NCI-H187 treated with DMSO at 0.1 percent for 48 hours (cell line): ENCODE data around the gene GNB1L.
"Not testable (repeated sequence)": the region's sequence is repeated elsewhere in the genome, so short reads cannot be mapped to it uniquely, and the experiment has no call there.

Experiments used
- DNase-seq: peaks from one replicate; lab custom pipeline; 2025; lab: John Stamatoyannopoulos, UW

The GNB1L gene

GRCh38 chr22:19888131-19888746 is 33.6 kb upstream of the GNB1L start:
- no peak for DNase-seq

DNA sequence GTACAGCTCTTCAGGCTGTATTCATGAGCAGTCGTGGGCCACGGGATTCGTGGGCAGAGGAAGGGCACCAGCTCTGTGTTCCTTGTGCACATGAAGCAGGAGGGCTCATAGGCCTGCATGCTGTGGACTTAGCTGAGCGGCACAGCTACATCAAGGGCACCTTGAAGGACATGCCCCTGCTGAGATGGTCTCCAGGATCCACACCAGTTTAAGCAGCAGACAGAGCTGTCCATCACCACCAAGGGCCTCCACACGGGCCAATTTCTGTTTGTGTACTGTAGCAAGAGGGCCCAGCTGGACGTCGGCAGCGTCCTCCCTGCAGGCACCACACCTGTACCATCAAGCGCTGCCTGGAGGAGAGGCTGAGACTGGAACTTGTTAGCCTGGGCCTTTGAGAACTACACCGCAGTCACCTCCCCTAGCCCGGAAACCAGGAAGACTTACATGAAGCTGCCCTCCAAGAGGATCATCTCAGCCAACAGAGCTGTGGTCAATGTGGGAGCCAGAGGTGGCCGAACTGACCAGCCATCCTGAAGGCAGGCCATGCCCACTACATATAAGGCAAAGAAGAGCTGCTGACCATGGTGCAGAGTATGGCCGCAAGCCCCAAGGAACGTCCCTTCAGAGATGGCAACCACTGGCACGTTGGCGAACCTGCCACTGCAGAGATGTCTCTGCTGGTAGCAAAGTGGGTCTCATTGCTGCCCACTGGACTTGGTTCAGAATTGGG is 32.7 kb upstream of the GNB1L start:
- DNase-seq, result no peak

DNA sequence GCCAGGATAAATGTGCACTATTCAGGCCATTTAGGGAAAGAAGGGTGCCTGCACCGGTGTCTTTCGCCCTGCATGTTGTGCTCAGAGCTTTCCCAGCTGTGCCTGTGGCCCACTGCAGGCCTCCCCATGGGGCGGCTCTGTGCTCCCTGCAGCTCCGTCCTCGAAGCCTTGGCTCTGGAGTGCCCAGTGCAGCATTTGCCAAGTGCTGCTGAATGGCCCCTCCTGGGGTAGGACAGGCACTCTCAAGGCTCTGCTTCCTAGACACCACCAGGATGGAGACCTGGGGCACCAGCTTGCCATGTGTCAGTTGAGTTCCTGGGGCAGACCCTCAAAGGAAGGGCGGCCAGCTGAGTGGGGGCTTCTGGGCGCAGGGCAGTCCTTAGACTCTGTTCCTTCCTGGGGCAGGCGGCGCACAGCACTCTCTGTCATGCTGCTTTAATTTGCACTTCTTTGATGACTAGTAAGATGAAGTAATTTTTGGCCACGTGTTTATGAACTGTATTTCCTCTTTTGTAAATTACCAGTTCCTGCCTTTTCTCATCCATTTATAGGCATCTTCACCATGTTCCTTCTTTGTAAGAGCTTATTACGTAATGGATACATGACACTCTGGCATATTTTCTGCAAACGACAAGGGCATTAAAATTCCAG is 32.1 kb upstream of the GNB1L start:
- DNase-seq, result no peak

GRCh38 chr22:19885841-19886592 is 31.3 kb upstream of the GNB1L start:
- DNase-seq, result no peak

GRCh38 chr22:19884954-19885751 is 30.5 kb upstream of the GNB1L start:
- DNase-seq, result no peak

DNA sequence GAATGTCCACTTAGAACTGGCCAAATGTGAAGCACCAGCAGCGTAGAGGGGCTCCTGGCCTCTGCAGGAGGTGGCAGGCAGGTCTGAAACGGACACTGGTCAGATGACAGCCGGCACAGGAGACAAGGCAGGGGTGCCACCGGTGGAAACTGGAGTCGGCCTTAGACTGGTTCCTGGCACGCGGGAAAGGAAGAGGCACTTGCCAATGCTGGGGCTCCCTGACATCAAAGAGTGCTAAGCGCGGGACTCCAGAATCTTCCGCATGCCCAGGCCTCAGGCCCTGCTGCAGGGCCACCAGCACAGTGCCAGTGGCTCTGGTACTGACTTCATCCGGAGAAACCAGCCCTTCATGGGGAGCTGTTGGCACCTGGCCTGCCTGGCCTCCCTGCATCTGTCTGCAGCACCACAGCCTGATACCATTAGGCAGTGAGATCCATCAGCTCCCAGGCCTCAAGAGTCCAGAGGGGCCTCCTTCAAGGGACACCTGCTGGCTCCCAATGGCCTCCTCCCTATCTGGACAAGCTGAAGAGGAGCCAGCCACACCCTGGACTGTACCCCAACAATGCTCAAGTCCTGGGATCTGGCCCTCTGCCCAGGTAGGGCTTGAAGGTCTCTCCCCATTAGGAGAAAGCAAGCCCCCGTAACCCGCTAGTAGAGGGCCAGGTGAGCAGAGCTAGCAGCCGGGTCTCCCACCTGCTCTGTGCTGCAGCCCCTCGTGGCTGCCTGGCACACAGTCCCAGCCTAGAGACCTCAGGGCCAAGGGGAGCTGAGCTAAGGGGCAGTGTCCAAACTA is 29.7 kb upstream of the GNB1L start:
- DNase-seq, result no peak

- DNase-seq, result not testable (repeated sequence)
Measured at GRCh38 chr22:19883446-19883845, 28.8 kb upstream of the GNB1L start.

DNA sequence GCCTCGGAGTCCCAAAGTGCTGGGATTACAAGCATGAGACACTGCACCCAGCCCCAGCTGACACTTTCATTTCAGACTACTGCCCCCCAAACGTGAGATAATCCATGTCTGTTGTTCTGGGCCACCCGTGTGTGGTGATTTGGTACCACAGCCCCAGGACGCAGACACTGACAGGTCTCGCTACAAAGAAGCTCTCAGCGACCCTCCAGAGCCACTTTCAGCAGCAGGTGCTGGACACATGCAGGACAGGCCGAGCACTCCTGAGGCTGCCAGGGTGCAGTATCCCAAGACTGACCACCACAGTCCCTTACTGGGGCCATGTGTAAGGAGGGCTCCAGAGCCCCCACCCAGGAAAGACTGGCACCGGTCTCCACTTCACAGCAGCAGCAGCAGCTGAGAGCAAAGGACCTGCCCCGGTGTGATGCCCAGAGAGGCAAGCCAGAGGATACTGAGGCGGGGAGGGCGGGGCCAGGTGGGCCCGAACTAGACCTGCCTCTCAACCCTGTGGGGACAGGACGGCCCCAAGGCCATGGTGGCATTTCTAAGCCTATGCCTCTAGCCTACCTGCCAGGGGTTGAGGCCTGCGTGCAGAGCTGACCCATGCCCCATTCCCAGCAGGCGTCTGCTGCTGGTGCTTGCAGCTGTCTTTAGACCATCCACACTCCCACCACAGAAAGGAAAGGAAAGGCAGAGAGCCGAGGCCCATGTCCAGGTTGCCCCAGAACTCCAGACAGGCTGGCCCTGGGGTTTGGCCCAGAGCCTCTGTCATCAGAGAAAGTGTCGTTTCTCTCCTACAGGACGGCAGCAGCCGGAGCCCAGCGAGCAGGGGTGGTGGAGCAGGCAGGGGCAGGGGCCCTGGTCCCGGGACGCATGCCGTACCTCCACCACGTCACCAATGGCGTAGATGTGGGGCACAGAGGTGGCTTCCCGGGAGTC is 28.0 kb upstream of the GNB1L start:
- no peak for DNase-seq

DNA sequence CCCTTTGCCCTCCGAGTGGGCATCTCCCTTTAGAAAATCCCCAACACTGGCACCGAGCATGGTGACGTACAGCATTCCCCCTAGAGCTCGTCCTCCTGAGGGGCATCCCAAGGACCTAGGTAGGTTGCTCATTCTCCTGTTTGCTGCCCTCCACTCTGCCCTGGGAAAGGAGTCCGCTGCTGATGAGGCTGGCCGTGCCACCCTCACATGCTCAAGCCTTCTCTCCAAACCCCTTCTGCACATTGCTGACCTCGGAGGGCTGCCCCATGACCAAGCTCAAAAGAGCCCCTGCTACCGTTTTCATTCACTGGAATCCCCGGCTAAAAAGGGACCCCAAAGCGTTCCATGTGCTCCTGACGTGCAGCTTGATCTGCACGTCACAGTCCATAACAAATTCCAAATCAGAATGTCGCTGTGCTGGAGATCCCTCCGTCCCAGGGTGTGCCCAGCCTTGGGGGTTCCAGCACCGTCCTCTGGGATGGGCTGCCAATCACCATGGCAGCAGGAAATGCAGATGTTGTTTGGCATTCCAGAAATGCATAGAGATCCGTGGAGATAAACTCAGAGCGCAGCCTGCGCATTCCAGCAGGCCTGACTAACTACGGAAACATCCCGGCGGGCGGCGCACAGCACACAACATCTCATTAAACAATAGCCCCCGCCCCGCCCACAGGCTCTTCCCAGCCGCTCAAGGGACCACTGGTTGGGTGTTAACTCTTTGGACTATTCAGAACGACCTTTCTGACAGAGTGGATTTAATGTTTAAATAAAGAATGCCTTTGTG is 26.3 kb upstream of the GNB1L start:
- no peak for DNase-seq

DNA sequence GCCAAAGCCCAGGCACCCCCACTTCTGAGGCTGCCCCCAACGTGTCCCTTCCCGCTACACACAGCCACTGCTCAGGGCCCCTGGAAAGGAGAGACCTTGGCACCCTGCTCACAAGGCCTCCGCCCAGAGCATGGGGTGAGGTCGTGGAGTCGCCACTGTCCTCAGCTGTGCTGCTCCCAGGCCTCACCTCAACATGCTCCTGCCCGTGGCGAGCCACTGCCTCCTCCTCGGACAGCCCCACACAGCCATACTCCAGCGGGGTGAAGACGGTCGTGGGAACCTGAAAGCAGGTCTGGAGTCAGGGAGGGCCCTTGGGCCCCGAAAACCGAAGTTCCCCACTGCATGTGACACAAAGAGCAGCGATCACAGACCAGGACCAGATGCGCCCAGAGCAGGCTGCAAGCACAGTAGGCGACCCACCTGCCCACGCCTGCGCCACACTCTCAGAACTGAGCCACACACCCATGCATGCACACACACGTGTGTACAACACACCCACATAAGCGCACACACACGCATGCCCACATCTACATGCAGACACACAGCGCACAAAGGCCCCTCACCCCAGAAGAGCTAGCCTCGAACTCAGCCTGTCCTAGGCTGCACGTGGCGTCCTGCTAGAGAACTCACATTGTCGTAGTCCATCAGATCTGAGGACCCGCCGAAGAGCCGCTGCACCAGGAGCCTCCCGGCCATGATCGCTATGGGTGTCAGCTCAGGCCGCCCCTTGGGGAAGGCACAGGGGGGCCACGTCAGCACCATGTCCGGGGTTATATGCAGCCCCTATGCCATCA is 25.5 kb upstream of the GNB1L start:
- DNase-seq, result no peak

- DNase-seq, result no peak
Measured at GRCh38 chr22:19879643-19879991, 24.9 kb upstream of the GNB1L start.

GRCh38 chr22:19879246-19879570 is 24.5 kb upstream of the GNB1L start:
- no peak for DNase-seq

GRCh38 chr22:19878461-19879245 is 24.0 kb upstream of the GNB1L start:
- no peak for DNase-seq

- DNase-seq, result no peak
Measured at GRCh38 chr22:19877626-19878339, 23.1 kb upstream of the GNB1L start.

DNA sequence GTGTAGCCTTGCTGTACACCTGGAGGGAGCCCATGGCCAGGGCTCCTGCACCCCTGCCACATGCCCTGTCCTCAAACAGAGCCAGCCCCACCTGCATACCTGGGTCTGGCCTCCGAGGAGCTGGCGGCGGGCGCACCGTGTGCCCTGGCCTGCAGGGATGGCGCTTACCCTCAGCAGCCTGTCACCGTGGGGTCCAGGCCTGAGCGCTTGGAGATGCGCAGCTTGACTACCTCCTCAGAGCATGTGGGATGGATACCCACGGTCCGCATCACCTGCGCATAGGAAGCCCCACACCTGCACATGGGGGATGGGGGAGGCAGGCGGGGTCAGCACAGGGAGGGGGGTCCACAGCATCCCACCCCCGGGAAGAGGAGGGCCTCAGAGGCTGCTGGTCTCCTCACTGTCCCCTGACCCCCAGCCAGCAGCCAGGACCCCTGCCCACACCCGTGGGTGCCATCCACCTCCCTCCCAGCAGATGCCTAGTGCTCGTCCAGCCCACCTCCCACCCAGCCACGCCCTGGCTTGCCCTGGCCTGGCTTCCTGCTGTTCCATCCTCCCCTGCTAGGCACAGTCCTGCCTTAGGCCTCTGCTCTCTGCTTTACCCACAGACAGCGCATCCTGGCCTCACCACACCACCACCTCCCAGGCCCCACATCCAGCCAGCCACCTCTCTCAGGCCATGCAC is 22.4 kb upstream of the GNB1L start:
- no peak for DNase-seq

DNA sequence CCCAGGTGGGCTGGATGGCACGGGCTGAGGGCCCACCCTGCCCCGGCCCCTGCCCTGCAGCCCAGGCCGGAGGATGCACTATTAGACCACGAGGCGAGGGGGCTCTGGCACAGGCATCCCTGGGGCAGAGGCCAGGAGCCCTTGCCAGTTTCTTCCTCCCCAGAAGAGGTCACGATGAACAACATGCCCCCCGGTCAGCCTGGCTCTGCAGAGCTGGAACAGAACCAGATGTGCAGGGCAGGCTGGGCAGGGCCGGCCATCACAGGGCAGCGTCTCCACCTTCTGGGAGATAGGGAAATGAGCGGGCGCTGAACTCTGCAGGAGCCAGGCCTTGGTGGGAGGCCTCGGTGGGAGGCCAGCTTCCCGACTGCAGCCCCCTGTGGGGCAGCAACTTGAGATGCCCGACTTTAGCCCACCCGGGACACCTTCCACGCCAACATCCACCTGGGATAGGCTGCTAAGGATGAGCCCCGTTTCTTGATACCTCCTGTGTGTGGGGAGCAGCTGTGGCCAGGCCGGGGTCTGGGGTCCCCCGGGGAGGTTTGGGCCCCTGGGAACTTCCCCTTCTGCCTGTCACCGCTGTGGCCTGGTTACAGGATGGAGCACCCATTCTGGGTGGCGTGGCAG is 21.8 kb upstream of the GNB1L start:
- DNase-seq, result no peak
